Chondrocyte (in vitro differentiated cells): ENCODE measurements around the gene ESYT2. TPM values are rescaled to one million over a fixed set of nuclear protein-coding genes. Genes with fewer than 3 reads are reported as not detected.

Experiments used
- DNase-seq: peaks from one replicate; pipeline ENCODE4 v3.0.0; 2021; ENCODE audit warnings: mixed read lengths, low spot score
- H3K27ac Mint-ChIP-seq: one replicate; pipeline ENCODE4 v1.8.0; 2021; ENCODE audit warnings: mild to moderate bottlenecking, moderate library complexity, mixed read lengths; ENCODE audit not compliant: unreplicated experiment
- H3K27me3 Mint-ChIP-seq: 2 replicates; pipeline ENCODE4 v1.8.0; 2021; ENCODE audit warnings: low read depth, mixed read lengths
- H3K36me3 Mint-ChIP-seq: 2 replicates; pipeline ENCODE4 v1.8.0; 2021; ENCODE audit warnings: low read depth, mixed read lengths
- H3K4me1 Mint-ChIP-seq: 2 replicates; pipeline ENCODE4 v1.8.0; 2021; ENCODE audit warnings: low read depth, mild to moderate bottlenecking, mixed read lengths
- H3K4me3 Mint-ChIP-seq: one replicate; pipeline ENCODE4 v1.8.0; 2021; ENCODE audit warnings: mild to moderate bottlenecking, moderate library complexity, mixed read lengths; ENCODE audit not compliant: unreplicated experiment
- H3K9me3 Mint-ChIP-seq: 2 replicates; pipeline ENCODE4 v1.8.0; 2021; ENCODE audit warnings: low read depth, mixed read lengths
- CTCF ChIP-seq: fragments of 200-600 bp; sonication (generic); IDR thresholded peaks from 2 replicates; pipeline ENCODE4 v1.5.0; 2021; ENCODE audit warnings: antibody characterized with exemption, mild to moderate bottlenecking, moderate library complexity
- total RNA-seq: library from RNA; stranded (reverse); gene quantifications from 3 replicates; pipeline ENCODE4 v1.2.1, GENCODE V29; 2021

ESYT2 gene
- total RNA-seq, 1 donor from 2014 or later = 108 TPM

GRCh38 chr7:158821171-158822031 lies 7.9 kb downstream of the ESYT2 start:
- Mint-ChIP-seq H3K9me3 (no peaks in the 10 kb centered on the region), H3K4me3 (peak overlapping the region; percentile 4), H3K27ac (peak overlapping the region; percentile 89), H3K27me3 (no peaks in the 10 kb centered on the region), H3K4me1 (peaks cover 82% of the 10 kb centered on the region), H3K36me3 (no peaks in the 10 kb centered on the region)
- no peak for DNase-seq
- no peak for TF ChIP-seq CTCF

- Mint-ChIP-seq H3K27me3 (no peaks in the 10 kb centered on the region), H3K4me3 (peak overlapping the region; percentile 4), H3K9me3 (no peaks in the 10 kb centered on the region), H3K4me1 (peaks cover 87% of the 10 kb centered on the region), H3K27ac (peak overlapping the region; percentile 89), H3K36me3 (no peaks in the 10 kb centered on the region)
- TF ChIP-seq CTCF = no peak
- DNase-seq = no peak
These were observed 8.7 kb downstream of the ESYT2 start for GRCh38 chr7:158820656-158821055.

GRCh38 chr7:158819571-158820203 lies 9.6 kb downstream of the ESYT2 start:
- H3K4me3 Mint-ChIP-seq = no peak overlapping the region
- peak overlapping the region; percentile 99 for H3K27ac Mint-ChIP-seq

DNA sequence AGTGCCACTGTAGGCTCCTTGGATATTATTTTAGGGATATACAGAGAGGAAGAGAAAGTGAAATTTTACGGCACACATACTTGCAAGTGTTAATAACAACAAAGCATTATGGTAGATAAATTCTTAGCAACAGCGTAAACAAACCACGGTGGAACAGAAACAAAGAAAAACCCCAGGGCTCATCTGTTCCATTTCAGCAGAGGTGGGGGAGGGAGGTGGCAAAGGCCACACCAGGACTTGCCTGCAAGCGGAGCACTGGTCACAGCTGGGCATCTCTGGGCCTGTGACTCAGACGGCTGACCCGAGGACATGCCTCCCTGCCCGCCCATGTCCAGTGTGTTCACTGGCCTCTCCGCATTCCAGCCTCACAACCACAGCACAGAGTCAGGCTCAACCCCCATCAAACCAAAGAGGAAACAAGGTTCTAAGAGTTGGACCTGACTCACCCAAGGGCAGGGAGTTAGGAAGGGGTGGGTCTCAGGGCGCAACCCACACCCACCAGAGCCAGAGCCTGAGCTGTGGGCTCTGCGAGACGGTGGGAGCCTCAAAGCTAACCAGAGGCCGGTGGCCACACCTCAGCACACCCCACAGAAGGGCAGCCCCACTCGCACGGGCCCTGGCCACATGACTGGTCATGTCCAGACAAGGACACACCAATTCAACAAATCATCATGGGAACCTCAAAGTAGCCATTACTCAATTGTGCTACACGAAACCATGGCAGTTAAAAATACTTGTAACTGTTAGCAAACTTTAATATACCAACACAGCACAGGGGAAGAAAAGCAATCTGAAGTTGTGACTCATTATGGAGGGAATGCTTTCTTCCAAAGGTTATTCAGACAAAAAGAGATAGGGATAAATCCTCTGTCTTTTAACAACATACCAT lies 10.7 kb downstream of the ESYT2 start:
- no peak for DNase-seq
- H3K4me3 Mint-ChIP-seq = peak overlapping the region; percentile 59
- no peaks in the 10 kb centered on the region for H3K9me3 Mint-ChIP-seq
- H3K4me1 Mint-ChIP-seq = peaks cover 86% of the 10 kb centered on the region
- peaks cover 2% of the 10 kb centered on the region for H3K36me3 Mint-ChIP-seq
- peak overlapping the region; percentile 99 for H3K27ac Mint-ChIP-seq
- peak; percentile 8 for TF ChIP-seq CTCF
- H3K27me3 Mint-ChIP-seq = no peaks in the 10 kb centered on the region

More at GRCh38 chr7:158819571-158820203, 9.6 kb downstream of the ESYT2 start:
- TF ChIP-seq CTCF = no peak
- peaks cover 88% of the 10 kb centered on the region for H3K4me1 Mint-ChIP-seq
- DNase-seq = no peak
- no peaks in the 10 kb centered on the region for H3K36me3 Mint-ChIP-seq
- no peaks in the 10 kb centered on the region for H3K9me3 Mint-ChIP-seq
- no peaks in the 10 kb centered on the region for H3K27me3 Mint-ChIP-seq

DNA sequence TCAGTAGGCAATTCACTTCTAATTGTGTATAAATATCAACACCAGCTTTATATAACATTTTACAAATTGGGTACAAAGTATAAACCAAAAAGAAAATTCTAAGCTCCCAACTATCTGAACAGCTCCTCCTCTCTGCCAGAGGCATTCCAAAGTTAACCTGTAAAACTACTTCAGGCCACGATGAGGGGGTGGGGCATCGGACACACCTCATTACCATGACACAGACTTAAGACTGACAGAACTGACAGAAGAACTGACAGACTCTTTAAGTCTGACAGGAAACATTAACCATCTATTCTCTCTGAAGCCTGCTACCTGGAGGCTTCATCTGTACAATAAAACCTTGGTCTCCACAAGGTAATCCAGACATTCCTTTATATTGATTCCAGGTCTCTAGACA lies 12.3 kb downstream of the ESYT2 start:
- no peak overlapping the region for H3K4me3 Mint-ChIP-seq
- peak overlapping the region; percentile 99 for H3K27ac Mint-ChIP-seq
- DNase-seq = no peak
- peaks cover 94% of the 10 kb centered on the region for H3K4me1 Mint-ChIP-seq
- TF ChIP-seq CTCF = no peak
- peaks cover 2% of the 10 kb centered on the region for H3K36me3 Mint-ChIP-seq
- no peaks in the 10 kb centered on the region for H3K27me3 Mint-ChIP-seq
- H3K9me3 Mint-ChIP-seq = no peaks in the 10 kb centered on the region
